Coronary artery (tissue), 2 donors: Measurements from ENCODE around the gene DPEP1.
A peak's percentile ranks its signal among the peaks of the same experiment; 100 is the strongest.

Source experiments
- DNase-seq: peaks from one replicate; pipeline ENCODE4 v3.0.0-alpha.2; 2017; ENCODE audit warnings: low spot score
- H3K27ac ChIP-seq, 2 donors: fragments of 200-600 bp; sonication (generic); one replicate each; pipeline ENCODE4 v1.5.1; 2016 to 2019
- H3K4me3 ChIP-seq: fragments of 200-600 bp; sonication (generic); 2 replicates; pipeline ENCODE4 v1.5.1; 2016; ENCODE audit warnings: mild to moderate bottlenecking, moderate library complexity
- CTCF ChIP-seq: fragments of 200-600 bp; sonication (generic); IDR thresholded peaks from one replicate; pipeline ENCODE4 v1.5.1; 2019; ENCODE audit warnings: antibody characterized with exemption

The DPEP1 gene

GRCh38 chr16:89613231-89613953, at the start of gene DPEP1:
Gene DPEP1 (plus strand): TSS chr16:89613642. CDS start chr16:89630411, 16,769 bp downstream.
- Histone ChIP-seq H3K4me3 (no peak within 1 kb of the TSS), H3K27ac (no peak within 1 kb of the TSS)
- TF ChIP-seq CTCF = no peak
- DNase-seq = no peak

GRCh38 chr16:89564476-89565255, 48.8 kb upstream of the DPEP1 start:
- DNase-seq = peak; percentile 71
- TF ChIP-seq CTCF = no peak
- H3K27ac ChIP-seq = no peak overlapping the region

GRCh38 chr16:89565256-89565505, 48.3 kb upstream of the DPEP1 start:
- Histone ChIP-seq H3K4me3 (peak overlapping the region; percentile 48), H3K27ac (no peak overlapping the region)
- no peak for DNase-seq
- TF ChIP-seq CTCF = no peak

More at GRCh38 chr16:89564476-89565255, 48.8 kb upstream of the DPEP1 start:
- peak overlapping the region; percentile 48 for H3K4me3 ChIP-seq

GRCh38 chr16:89565506-89566372, 47.7 kb upstream of the DPEP1 start:
- TF ChIP-seq CTCF = peak; percentile 37
- Histone ChIP-seq H3K27ac (peak overlapping the region in 1 of 2 donors; percentile 42), H3K4me3 (peak overlapping the region; percentile 48)
- peak; percentile 76 for DNase-seq

- no peak overlapping the region for H3K4me3 ChIP-seq
- H3K27ac ChIP-seq = no peak overlapping the region
- no peak for TF ChIP-seq CTCF
- no peak for DNase-seq
These were observed 45.5 kb upstream of the DPEP1 start for GRCh38 chr16:89567656-89568594.
